Loucy (cell line): Measurements from ENCODE around the gene CCIN.
"Not testable (repeated sequence)": the region's sequence is repeated elsewhere in the genome, so short reads cannot be mapped to it uniquely, and the experiment has no call there.

Experiments
- H2AFZ ChIP-seq: fragments of 200-600 bp; sonication (generic); 2 replicates; pipeline ENCODE4 v1.6.0; 2016; ENCODE audit warnings: antibody characterized with exemption, mild to moderate bottlenecking, low read length, moderate library complexity
- H3F3A ChIP-seq: fragments of 200-600 bp; 2 replicates; pipeline ENCODE4 v1.6.0; 2016; ENCODE audit warnings: antibody characterized with exemption, low read depth, mild to moderate bottlenecking
- H3K27me3 ChIP-seq: fragments of 200-600 bp; sonication (generic); 2 replicates; pipeline ENCODE4 v1.6.1; 2014; ENCODE audit warnings: low read length, mild to moderate bottlenecking; ENCODE audit not compliant: insufficient read depth, poor library complexity, severe bottlenecking
- H3K36me3 ChIP-seq: fragments of 200-600 bp; sonication (generic); 2 replicates; pipeline ENCODE4 v1.6.1; 2016; ENCODE audit warnings: low read length; ENCODE audit not compliant: insufficient read depth
- H3K4me1 ChIP-seq: fragments of 200-600 bp; sonication (generic); 2 replicates; pipeline ENCODE4 v1.5.1; 2014; ENCODE audit warnings: low read length, mild to moderate bottlenecking; ENCODE audit not compliant: insufficient read depth, poor library complexity, severe bottlenecking
- H3K4me2 ChIP-seq: fragments of 200-600 bp; sonication (generic); 2 replicates; pipeline ENCODE4 v1.6.0; 2014; ENCODE audit warnings: antibody characterized with exemption, low read length, low read depth, mild to moderate bottlenecking; ENCODE audit not compliant: poor library complexity, severe bottlenecking
- H3K4me3 ChIP-seq: fragments of 200-600 bp; sonication (generic); 2 replicates; pipeline ENCODE4 v1.5.1; 2014; ENCODE audit warnings: low read length, mild to moderate bottlenecking, mixed read lengths; ENCODE audit not compliant: poor library complexity, severe bottlenecking
- H3K79me2 ChIP-seq: fragments of 200-600 bp; sonication (generic); 2 replicates; pipeline ENCODE4 v1.6.1; 2014; ENCODE audit warnings: low read length; ENCODE audit not compliant: insufficient read depth
- H3K9ac ChIP-seq: fragments of 200-600 bp; sonication (generic); 2 replicates; pipeline ENCODE4 v1.6.0; 2014; ENCODE audit warnings: mild to moderate bottlenecking, low read depth, low read length, moderate library complexity; ENCODE audit not compliant: poor library complexity, severe bottlenecking
- H3K9me2 ChIP-seq: fragments of 200-600 bp; sonication (generic); replicated peaks from 2 replicates; pipeline ENCODE4 v1.6.1; 2016; ENCODE audit warnings: low read depth, low read length, mixed read lengths
- H3K9me3 ChIP-seq: fragments of 200-600 bp; sonication (generic); 2 replicates; pipeline ENCODE4 v1.6.1; 2014; ENCODE audit warnings: mild to moderate bottlenecking, antibody characterized with exemption, low read length, low read depth; ENCODE audit not compliant: insufficient read depth
- H4K20me1 ChIP-seq: fragments of 200-600 bp; sonication (generic); 2 replicates; pipeline ENCODE4 v1.6.0; 2014; ENCODE audit warnings: antibody characterized with exemption, low read length, mild to moderate bottlenecking; ENCODE audit not compliant: insufficient read depth, poor library complexity, severe bottlenecking
- CTCF ChIP-seq: fragments of 200-600 bp; sonication (generic); conservative IDR thresholded peaks from 2 replicates; pipeline ENCODE4 v1.5.1; 2014; ENCODE audit warnings: mild to moderate bottlenecking, antibody characterized with exemption, low read length
- EZH2phosphoT487 ChIP-seq: fragments of 200-600 bp; IDR thresholded peaks from 2 replicates; pipeline ENCODE4 v1.6.1; 2018; ENCODE audit warnings: antibody characterized with exemption, mild to moderate bottlenecking, moderate library complexity, borderline replicate concordance

The CCIN gene

GRCh38 chr9:36158122-36158521, 11.1 kb upstream of the CCIN start:
- H3K36me3 ChIP-seq = no peaks in the 10 kb centered on the region
- H3K79me2 ChIP-seq = no peaks in the 10 kb centered on the region
- no peak overlapping the region for H2AFZ ChIP-seq
- no peak overlapping the region for H3K9ac ChIP-seq
- peaks cover 2% of the 10 kb centered on the region; the same call in 1 of the 2 replicates for H3F3A ChIP-seq
- H3K9me2 ChIP-seq = no peaks in the 10 kb centered on the region
- H3K9me3 ChIP-seq = peaks cover 5% of the 10 kb centered on the region; the same call in 1 of the 2 replicates
- TF ChIP-seq CTCF = no peak
- TF ChIP-seq EZH2phosphoT487 = no peak
- no peak overlapping the region for H3K4me3 ChIP-seq
- H3K4me2 ChIP-seq = no peak overlapping the region
- no peaks in the 10 kb centered on the region for H4K20me1 ChIP-seq
- no peaks in the 10 kb centered on the region for H3K27me3 ChIP-seq
- H3K4me1 ChIP-seq = peaks cover 7% of the 10 kb centered on the region

GRCh38 chr9:36158917-36159316, 10.3 kb upstream of the CCIN start:
- Histone ChIP-seq H3K4me2 (no peak overlapping the region), H3K9ac (no peak overlapping the region), H3K4me3 (no peak overlapping the region), H4K20me1 (no peaks in the 10 kb centered on the region), H3K9me3 (peaks cover 5% of the 10 kb centered on the region; the same call in 1 of the 2 replicates), H3K27me3 (no peaks in the 10 kb centered on the region), H3K9me2 (no peaks in the 10 kb centered on the region), H3F3A (peaks cover 2% of the 10 kb centered on the region; the same call in 1 of the 2 replicates), H3K36me3 (no peaks in the 10 kb centered on the region), H3K79me2 (no peaks in the 10 kb centered on the region), H3K4me1 (peaks cover 7% of the 10 kb centered on the region), H2AFZ (no peak overlapping the region)
- TF ChIP-seq CTCF = no peak
- no peak for TF ChIP-seq EZH2phosphoT487

GRCh38 chr9:36159509-36159908, 9.7 kb upstream of the CCIN start:
- H4K20me1 ChIP-seq, H3F3A ChIP-seq, H3K36me3 ChIP-seq, H3K27me3 ChIP-seq, H3K4me1 ChIP-seq, H3K9ac ChIP-seq, H3K79me2 ChIP-seq, H3K4me2 ChIP-seq, H3K4me3 ChIP-seq, H3K9me2 ChIP-seq, H2AFZ ChIP-seq, H3K9me3 ChIP-seq: not testable (repeated sequence)

GRCh38 chr9:36160126-36160525, 9.1 kb upstream of the CCIN start:
- not testable (repeated sequence) for H3K9me2 ChIP-seq, H3K4me1 ChIP-seq, H3F3A ChIP-seq, H3K4me3 ChIP-seq, H3K9me3 ChIP-seq, H3K79me2 ChIP-seq, H3K36me3 ChIP-seq, H3K27me3 ChIP-seq, H3K9ac ChIP-seq, H3K4me2 ChIP-seq, H4K20me1 ChIP-seq, H2AFZ ChIP-seq
